Measurements from ENCODE around the gene DDIT4L. TPM values are rescaled to one million over a fixed set of nuclear protein-coding genes. Genes with fewer than 3 reads are reported as not detected.

DDIT4L gene
- total RNA-seq, 1 donor from 2014 or later = 1.3 TPM

DNA sequence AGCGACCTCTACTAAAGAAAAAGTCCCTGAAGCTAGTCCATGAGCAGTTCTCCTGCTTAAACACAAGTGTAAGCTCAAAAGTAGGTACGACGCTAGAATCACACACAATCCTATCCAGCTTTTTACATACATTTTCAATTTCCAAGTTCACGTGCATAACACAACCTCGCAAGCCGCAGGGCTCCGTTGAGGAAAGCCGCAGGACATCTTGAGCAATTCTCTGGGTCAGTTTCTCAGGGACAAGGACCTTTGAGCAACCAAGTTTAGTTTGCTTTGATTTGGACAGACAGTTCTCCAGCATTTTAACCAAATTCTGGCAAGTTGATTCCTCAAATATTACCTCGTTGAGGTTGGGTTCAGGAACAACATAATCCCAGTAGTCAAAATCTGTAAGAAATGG lies 2.5 kb downstream of the DDIT4L start:
- DNase-seq (ENCODE audit: low read depth) = no peak
- no peak overlapping the region for H3K4me3 ChIP-seq (ENCODE audit: low read depth, low read length)
- TF ChIP-seq, protein P1, sequence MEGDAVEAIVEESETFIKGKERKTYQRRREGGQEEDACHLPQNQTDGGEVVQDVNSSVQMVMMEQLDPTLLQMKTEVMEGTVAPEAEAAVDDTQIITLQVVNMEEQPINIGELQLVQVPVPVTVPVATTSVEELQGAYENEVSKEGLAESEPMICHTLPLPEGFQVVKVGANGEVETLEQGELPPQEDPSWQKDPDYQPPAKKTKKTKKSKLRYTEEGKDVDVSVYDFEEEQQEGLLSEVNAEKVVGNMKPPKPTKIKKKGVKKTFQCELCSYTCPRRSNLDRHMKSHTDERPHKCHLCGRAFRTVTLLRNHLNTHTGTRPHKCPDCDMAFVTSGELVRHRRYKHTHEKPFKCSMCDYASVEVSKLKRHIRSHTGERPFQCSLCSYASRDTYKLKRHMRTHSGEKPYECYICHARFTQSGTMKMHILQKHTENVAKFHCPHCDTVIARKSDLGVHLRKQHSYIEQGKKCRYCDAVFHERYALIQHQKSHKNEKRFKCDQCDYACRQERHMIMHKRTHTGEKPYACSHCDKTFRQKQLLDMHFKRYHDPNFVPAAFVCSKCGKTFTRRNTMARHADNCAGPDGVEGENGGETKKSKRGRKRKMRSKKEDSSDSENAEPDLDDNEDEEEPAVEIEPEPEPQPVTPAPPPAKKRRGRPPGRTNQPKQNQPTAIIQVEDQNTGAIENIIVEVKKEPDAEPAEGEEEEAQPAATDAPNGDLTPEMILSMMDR (IDR thresholded peaks at IDR 0.05; ENCODE audit: insufficient read depth, low read length, poor library complexity, severe bottlenecking) = no peak
- no peaks in the 10 kb centered on the region for H3K27me3 ChIP-seq (ENCODE audit: control insufficient read depth, insufficient read depth, low read length)
- no peaks in the 10 kb centered on the region for H3K36me3 ChIP-seq (ENCODE audit: control insufficient read depth, insufficient read depth, low read length)

DNA sequence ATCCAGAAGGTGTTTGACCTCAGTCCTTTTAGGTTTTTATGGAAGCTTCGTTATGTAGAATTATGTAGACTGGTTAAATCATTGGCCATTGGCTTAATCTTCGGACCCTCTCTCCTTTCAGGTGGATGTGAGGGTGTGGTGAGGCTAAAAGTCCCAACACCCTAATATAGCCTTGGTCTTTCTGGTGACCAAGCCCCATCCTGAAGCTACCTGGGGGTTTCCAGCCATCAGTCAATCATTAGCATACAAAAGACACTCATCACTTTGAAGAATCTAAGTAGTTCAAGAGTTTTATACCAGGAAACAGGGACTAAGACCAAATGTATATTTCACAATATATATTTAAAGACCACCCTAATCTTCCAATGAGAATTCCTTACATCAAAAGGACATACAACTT lies 5.5 kb downstream of the DDIT4L start:
- Histone ChIP-seq H3K36me3 (ENCODE audit: control insufficient read depth, insufficient read depth, low read length) (no peaks in the 10 kb centered on the region), H3K4me3 (ENCODE audit: low read depth, low read length) (no peak overlapping the region), H3K27me3 (ENCODE audit: control insufficient read depth, insufficient read depth, low read length) (no peaks in the 10 kb centered on the region)
- no peak for DNase-seq (ENCODE audit: low read depth)
- TF ChIP-seq, protein P1 (IDR thresholded peaks at IDR 0.05; ENCODE audit: insufficient read depth, low read length, poor library complexity, severe bottlenecking) = no peak

DNA sequence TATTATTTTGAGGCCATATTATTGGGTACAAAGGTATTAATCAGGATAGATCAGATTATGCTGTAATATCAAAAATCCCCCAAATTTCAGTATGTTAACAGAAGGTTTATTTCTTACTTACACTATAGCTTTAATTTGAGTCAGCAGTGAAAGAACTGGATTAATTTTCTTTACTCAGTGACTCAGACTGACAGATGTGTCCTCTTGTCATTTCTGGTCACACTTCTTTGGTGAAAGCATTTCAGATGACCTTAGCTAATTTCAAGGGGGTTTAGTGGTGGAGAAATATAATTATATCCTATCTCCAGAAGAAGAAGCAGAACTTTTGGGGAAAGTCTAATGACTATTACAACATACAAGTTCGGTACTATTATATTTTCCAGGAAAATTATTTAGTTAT lies 12.4 kb downstream of the DDIT4L start:
- no peak overlapping the region for H3K4me3 ChIP-seq (ENCODE audit: low read depth, low read length)
- DNase-seq (ENCODE audit: low read depth) = no peak
- TF ChIP-seq, protein P1 (IDR thresholded peaks at IDR 0.05; ENCODE audit: insufficient read depth, low read length, poor library complexity, severe bottlenecking) = no peak
- no peaks in the 10 kb centered on the region for H3K36me3 ChIP-seq (ENCODE audit: control insufficient read depth, insufficient read depth, low read length)
- H3K27me3 ChIP-seq (ENCODE audit: control insufficient read depth, insufficient read depth, low read length) = no peaks in the 10 kb centered on the region

DNA sequence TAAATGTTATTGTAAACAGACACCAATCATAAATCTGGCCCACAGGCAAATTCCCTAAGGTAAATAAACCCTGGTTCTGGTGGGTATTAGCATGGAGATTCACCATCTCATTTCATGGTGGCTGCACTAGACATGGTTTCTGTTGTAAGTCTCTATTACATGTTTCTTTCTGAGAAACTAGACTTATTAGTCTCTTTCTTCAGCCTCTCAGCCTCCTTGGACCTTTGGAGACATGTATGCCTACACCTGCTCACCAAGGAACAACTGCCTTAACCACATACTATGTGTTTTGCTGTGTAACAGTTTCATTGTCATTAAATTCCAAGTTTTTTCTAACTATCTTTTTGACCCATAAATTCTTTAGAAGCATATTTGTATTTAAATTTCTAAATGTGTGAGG lies 13.1 kb downstream of the DDIT4L start:
- TF ChIP-seq, protein P1 (IDR thresholded peaks at IDR 0.05; ENCODE audit: insufficient read depth, low read length, poor library complexity, severe bottlenecking) = no peak
- DNase-seq (ENCODE audit: low read depth) = no peak
- H3K36me3 ChIP-seq (ENCODE audit: control insufficient read depth, insufficient read depth, low read length) = no peaks in the 10 kb centered on the region
- no peak overlapping the region for H3K4me3 ChIP-seq (ENCODE audit: low read depth, low read length)
- no peaks in the 10 kb centered on the region for H3K27me3 ChIP-seq (ENCODE audit: control insufficient read depth, insufficient read depth, low read length)

DNA sequence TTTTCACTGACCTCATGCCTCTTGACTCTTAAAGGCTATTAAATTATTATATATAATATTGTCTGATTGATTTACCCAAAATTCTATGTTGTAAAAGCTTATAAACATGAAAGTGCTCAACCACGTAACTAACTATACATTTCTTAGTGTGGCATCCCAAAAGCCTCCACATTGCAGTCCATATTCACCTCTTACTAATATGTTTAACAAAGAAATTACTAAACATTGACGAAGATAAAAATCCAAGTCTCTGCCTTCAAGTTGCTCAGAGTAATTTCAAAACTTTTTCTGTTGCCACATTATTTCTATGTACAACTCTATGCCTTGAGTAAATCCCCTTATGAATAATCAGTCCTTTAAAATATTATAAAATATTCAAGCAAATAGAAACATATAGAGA lies 14.4 kb downstream of the DDIT4L start:
- H3K27me3 ChIP-seq (ENCODE audit: control insufficient read depth, insufficient read depth, low read length) = no peaks in the 10 kb centered on the region
- TF ChIP-seq, protein P1 (IDR thresholded peaks at IDR 0.05; ENCODE audit: insufficient read depth, low read length, poor library complexity, severe bottlenecking) = no peak
- no peak overlapping the region for H3K4me3 ChIP-seq (ENCODE audit: low read depth, low read length)
- no peak for DNase-seq (ENCODE audit: low read depth)
- no peaks in the 10 kb centered on the region for H3K36me3 ChIP-seq (ENCODE audit: control insufficient read depth, insufficient read depth, low read length)

DNA sequence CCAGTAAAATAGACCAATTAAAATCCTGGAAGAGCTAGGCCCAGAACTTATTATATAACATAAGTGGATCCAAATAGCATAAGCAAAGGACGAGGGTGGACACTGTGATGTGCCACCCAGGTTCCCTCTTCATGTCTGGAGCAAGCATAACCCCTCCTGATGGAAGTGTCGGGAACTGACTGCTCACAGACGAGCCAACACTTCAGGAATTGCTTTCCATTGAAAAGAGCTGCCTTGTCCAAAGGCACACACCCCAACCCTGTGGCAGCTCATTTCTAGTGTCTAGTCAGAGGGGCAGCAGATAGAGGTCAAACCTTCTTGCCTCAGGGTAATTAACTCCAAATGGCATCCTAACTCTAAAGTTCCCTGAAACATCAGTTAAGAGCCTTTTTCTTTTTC lies 15.3 kb downstream of the DDIT4L start:
- TF ChIP-seq, protein P1 (IDR thresholded peaks at IDR 0.05; ENCODE audit: insufficient read depth, low read length, poor library complexity, severe bottlenecking) = no peak
- no peak for DNase-seq (ENCODE audit: low read depth)
- no peaks in the 10 kb centered on the region for H3K36me3 ChIP-seq (ENCODE audit: control insufficient read depth, insufficient read depth, low read length)
- H3K27me3 ChIP-seq (ENCODE audit: control insufficient read depth, insufficient read depth, low read length) = no peaks in the 10 kb centered on the region
- H3K4me3 ChIP-seq (ENCODE audit: low read depth, low read length) = no peak overlapping the region

Measured in kidney epithelial cell (primary cell).